ENCODE measurements around the gene ABCD4.
A peak's percentile ranks its signal among the peaks of the same experiment; 100 is the strongest.

The ABCD4 gene

GRCh38 chr14:74245292-74245691 lies 57.4 kb downstream of the ABCD4 start:
- H3K9me2 ChIP-seq (ENCODE audit: low read depth, low read length) = no peaks in the 10 kb centered on the region
- no peaks in the 10 kb centered on the region for H3K4me1 ChIP-seq (ENCODE audit: insufficient read depth, low read length, severe bottlenecking)
- H3K27ac ChIP-seq (ENCODE audit: low read depth, low read length, poor library complexity, severe bottlenecking) = no peak overlapping the region
- H2AFZ ChIP-seq (ENCODE audit: low read length) = no peak overlapping the region
- no peaks in the 10 kb centered on the region for H3K79me2 ChIP-seq (ENCODE audit: insufficient read depth, low read length)
- H3K9ac ChIP-seq (ENCODE audit: low read length) = no peak overlapping the region
- H3K9me3 ChIP-seq (ENCODE audit: low read length) = no peaks in the 10 kb centered on the region
- H3K36me3 ChIP-seq (ENCODE audit: insufficient read depth, low read length) = no peaks in the 10 kb centered on the region
- no peak overlapping the region for H3K4me2 ChIP-seq (ENCODE audit: low read length)
- H3K27me3 ChIP-seq (ENCODE audit: insufficient read depth, low read length) = no peaks in the 10 kb centered on the region; the same call in 1 of the 2 replicates
- TF ChIP-seq EZH2 (IDR thresholded peaks at IDR 0.05; ENCODE audit: borderline replicate concordance, low read length) = no peak
- no peak for TF ChIP-seq CTCF (IDR thresholded peaks at IDR 0.05; ENCODE audit: low read length)
- no peak overlapping the region for H3K4me3 ChIP-seq (ENCODE audit: low read depth, low read length, poor library complexity, severe bottlenecking)
- H4K20me1 ChIP-seq (ENCODE audit: insufficient read depth, low read length) = no peaks in the 10 kb centered on the region
- H3F3A ChIP-seq (ENCODE audit: insufficient read depth, low read length) = no peaks in the 10 kb centered on the region

- Histone ChIP-seq H4K20me1 (ENCODE audit: insufficient read depth, low read length) (no peaks in the 10 kb centered on the region), H3K4me2 (ENCODE audit: low read length) (no peak overlapping the region), H3K9me3 (ENCODE audit: low read length) (no peaks in the 10 kb centered on the region), H3K27ac (ENCODE audit: low read depth, low read length, poor library complexity, severe bottlenecking) (no peak overlapping the region), H3K36me3 (ENCODE audit: insufficient read depth, low read length) (no peaks in the 10 kb centered on the region), H3K4me3 (ENCODE audit: low read depth, low read length, poor library complexity, severe bottlenecking) (no peak overlapping the region), H3F3A (ENCODE audit: insufficient read depth, low read length) (no peaks in the 10 kb centered on the region), H3K9me2 (ENCODE audit: low read depth, low read length) (no peaks in the 10 kb centered on the region), H3K4me1 (ENCODE audit: insufficient read depth, low read length, severe bottlenecking) (no peaks in the 10 kb centered on the region), H2AFZ (ENCODE audit: low read length) (no peak overlapping the region), H3K79me2 (ENCODE audit: insufficient read depth, low read length) (no peaks in the 10 kb centered on the region), H3K9ac (ENCODE audit: low read length) (no peak overlapping the region), H3K27me3 (ENCODE audit: insufficient read depth, low read length) (no peaks in the 10 kb centered on the region; the same call in 1 of the 2 replicates)
- TF ChIP-seq CTCF (IDR thresholded peaks at IDR 0.05; ENCODE audit: low read length) = peak; percentile 28; the same call in 1 of the 2 replicates
- no peak for TF ChIP-seq EZH2 (IDR thresholded peaks at IDR 0.05; ENCODE audit: borderline replicate concordance, low read length)
Measured at GRCh38 chr14:74244115-74244514, 58.6 kb downstream of the ABCD4 start.

- Histone ChIP-seq H3K27me3 (ENCODE audit: insufficient read depth, low read length) (no peaks in the 10 kb centered on the region; the same call in 1 of the 2 replicates), H3K4me1 (ENCODE audit: insufficient read depth, low read length, severe bottlenecking) (no peaks in the 10 kb centered on the region), H3K4me3 (ENCODE audit: low read depth, low read length, poor library complexity, severe bottlenecking) (no peak overlapping the region), H4K20me1 (ENCODE audit: insufficient read depth, low read length) (no peaks in the 10 kb centered on the region), H3K4me2 (ENCODE audit: low read length) (no peak overlapping the region), H3K9me2 (ENCODE audit: low read depth, low read length) (no peaks in the 10 kb centered on the region), H3K79me2 (ENCODE audit: insufficient read depth, low read length) (no peaks in the 10 kb centered on the region), H3K27ac (ENCODE audit: low read depth, low read length, poor library complexity, severe bottlenecking) (no peak overlapping the region), H3K9me3 (ENCODE audit: low read length) (no peaks in the 10 kb centered on the region), H2AFZ (ENCODE audit: low read length) (no peak overlapping the region), H3K36me3 (ENCODE audit: insufficient read depth, low read length) (no peaks in the 10 kb centered on the region), H3F3A (ENCODE audit: insufficient read depth, low read length) (no peaks in the 10 kb centered on the region), H3K9ac (ENCODE audit: low read length) (no peak overlapping the region)
- TF ChIP-seq EZH2 (IDR thresholded peaks at IDR 0.05; ENCODE audit: borderline replicate concordance, low read length) (no peak), CTCF (IDR thresholded peaks at IDR 0.05; ENCODE audit: low read length) (no peak)
Measured at GRCh38 chr14:74243051-74243450, 59.7 kb downstream of the ABCD4 start.

All from OCI-LY1 (cell line).